KMS-11 (cell line): ENCODE measurements around the gene DOC2A.
"Not testable (repeated sequence)": the region's sequence is repeated elsewhere in the genome, so short reads cannot be mapped to it uniquely, and the experiment has no call there.

Source experiments
- H2AFZ ChIP-seq: fragments of 200-600 bp; sonication (generic); 2 replicates; pipeline ENCODE4 v1.6.1; 2016; ENCODE audit warnings: antibody characterized with exemption, mixed run types, low read depth
- H3K27ac ChIP-seq: fragments of 200-600 bp; sonication (generic); 2 replicates; pipeline ENCODE4 v1.6.1; 2016; ENCODE audit warnings: mild to moderate bottlenecking, mixed run types
- H3K27me3 ChIP-seq: fragments of 200-600 bp; sonication (generic); 2 replicates; pipeline ENCODE4 v1.6.1; 2017; ENCODE audit warnings: mild to moderate bottlenecking, low read depth, mixed run types, moderate library complexity; ENCODE audit not compliant: insufficient read depth
- H3K36me3 ChIP-seq: fragments of 200-600 bp; sonication (generic); 2 replicates; pipeline ENCODE4 v1.6.1; 2017; ENCODE audit warnings: mild to moderate bottlenecking, mixed run types; ENCODE audit not compliant: insufficient read depth
- H3K4me1 ChIP-seq: fragments of 200-600 bp; sonication (generic); 2 replicates; pipeline ENCODE4 v1.6.1; 2016; ENCODE audit warnings: mild to moderate bottlenecking, low read depth, mixed run types; ENCODE audit not compliant: poor library complexity, severe bottlenecking
- H3K4me2 ChIP-seq: fragments of 200-600 bp; sonication (generic); 2 replicates; pipeline ENCODE4 v1.7.0; 2016; ENCODE audit warnings: mild to moderate bottlenecking, mixed run types
- H3K4me3 ChIP-seq: fragments of 200-600 bp; sonication (generic); IDR thresholded peaks from 2 replicates; pipeline ENCODE4 v1.6.1; 2017; ENCODE audit warnings: low read depth, low read length, mixed read lengths; ENCODE audit not compliant: insufficient read depth
- H3K79me2 ChIP-seq: fragments of 200-600 bp; sonication (generic); 2 replicates; pipeline ENCODE4 v1.6.1; 2016; ENCODE audit warnings: low read depth, mixed run types; ENCODE audit not compliant: insufficient read depth
- H3K9ac ChIP-seq: fragments of 200-600 bp; sonication (generic); 2 replicates; pipeline ENCODE4 v1.6.1; 2016; ENCODE audit warnings: mild to moderate bottlenecking, mixed run types
- H4K20me1 ChIP-seq: fragments of 200-600 bp; sonication (generic); 2 replicates; pipeline ENCODE4 v1.6.1; 2016; ENCODE audit warnings: mild to moderate bottlenecking, mixed run types; ENCODE audit not compliant: insufficient read depth
- TF ChIP-seq, protein P1 (sequence below): fragments of 200-600 bp; sonication (generic); conservative IDR thresholded peaks from 2 replicates; pipeline ENCODE4 v1.6.1; 2017; ENCODE audit warnings: low read depth, mild to moderate bottlenecking, antibody characterized with exemption, low read length, moderate library complexity, mixed read lengths

The DOC2A gene

DNA sequence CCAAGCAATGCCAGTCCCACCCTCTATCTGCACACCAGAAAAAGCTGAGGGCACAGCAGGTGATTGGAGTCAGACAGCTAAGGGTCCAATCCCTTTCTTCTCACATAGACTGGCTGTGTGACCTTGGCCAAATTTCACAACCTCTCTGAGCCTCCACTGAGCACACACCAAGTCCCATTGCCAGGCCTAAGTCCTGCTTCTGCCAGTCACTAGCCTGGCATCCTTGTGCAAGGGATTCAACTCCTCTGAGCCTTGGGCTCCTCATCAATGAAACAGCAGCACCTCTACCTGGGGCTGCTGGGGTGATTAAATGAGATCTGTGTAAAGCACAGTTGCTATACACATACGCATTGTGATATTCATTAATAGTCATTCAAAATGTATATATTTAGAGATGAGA is 35.8 kb upstream of the DOC2A start:
- Histone ChIP-seq H3K4me2 (no peak overlapping the region), H3K36me3 (no peaks in the 10 kb centered on the region), H3K79me2 (no peaks in the 10 kb centered on the region), H3K27me3 (no peaks in the 10 kb centered on the region), H3K27ac (no peak overlapping the region), H3K4me1 (no peaks in the 10 kb centered on the region), H4K20me1 (no peaks in the 10 kb centered on the region), H3K9ac (no peak overlapping the region), H2AFZ (no peak overlapping the region), H3K4me3 (no peak overlapping the region)
- TF ChIP-seq, protein P1, sequence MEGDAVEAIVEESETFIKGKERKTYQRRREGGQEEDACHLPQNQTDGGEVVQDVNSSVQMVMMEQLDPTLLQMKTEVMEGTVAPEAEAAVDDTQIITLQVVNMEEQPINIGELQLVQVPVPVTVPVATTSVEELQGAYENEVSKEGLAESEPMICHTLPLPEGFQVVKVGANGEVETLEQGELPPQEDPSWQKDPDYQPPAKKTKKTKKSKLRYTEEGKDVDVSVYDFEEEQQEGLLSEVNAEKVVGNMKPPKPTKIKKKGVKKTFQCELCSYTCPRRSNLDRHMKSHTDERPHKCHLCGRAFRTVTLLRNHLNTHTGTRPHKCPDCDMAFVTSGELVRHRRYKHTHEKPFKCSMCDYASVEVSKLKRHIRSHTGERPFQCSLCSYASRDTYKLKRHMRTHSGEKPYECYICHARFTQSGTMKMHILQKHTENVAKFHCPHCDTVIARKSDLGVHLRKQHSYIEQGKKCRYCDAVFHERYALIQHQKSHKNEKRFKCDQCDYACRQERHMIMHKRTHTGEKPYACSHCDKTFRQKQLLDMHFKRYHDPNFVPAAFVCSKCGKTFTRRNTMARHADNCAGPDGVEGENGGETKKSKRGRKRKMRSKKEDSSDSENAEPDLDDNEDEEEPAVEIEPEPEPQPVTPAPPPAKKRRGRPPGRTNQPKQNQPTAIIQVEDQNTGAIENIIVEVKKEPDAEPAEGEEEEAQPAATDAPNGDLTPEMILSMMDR, result no peak

DNA sequence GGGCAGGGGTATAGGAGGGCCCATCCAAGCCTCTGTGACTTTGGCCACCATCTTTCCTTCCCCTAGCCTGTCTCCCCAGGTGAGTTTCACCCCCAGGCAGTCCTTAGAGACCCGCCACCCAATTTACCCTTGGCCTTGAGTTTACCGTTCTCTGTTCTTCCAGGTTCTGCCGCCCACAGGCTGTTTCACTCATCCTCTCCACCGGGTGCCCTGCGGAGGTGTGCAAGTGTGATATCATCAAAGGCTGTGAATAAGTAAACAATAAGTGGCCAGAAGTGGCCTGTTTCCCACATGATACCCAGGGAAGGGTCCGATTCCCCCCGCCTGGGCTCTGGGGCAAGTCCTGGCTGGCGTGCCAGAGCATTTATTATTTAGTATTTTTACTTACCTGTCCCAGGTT is 35.4 kb upstream of the DOC2A start:
- Histone ChIP-seq H3K36me3 (no peaks in the 10 kb centered on the region), H2AFZ (no peak overlapping the region), H3K4me3 (no peak overlapping the region), H4K20me1 (no peaks in the 10 kb centered on the region), H3K79me2 (no peaks in the 10 kb centered on the region), H3K4me1 (no peaks in the 10 kb centered on the region), H3K9ac (no peak overlapping the region), H3K4me2 (no peak overlapping the region), H3K27ac (no peak overlapping the region), H3K27me3 (no peaks in the 10 kb centered on the region)
- TF ChIP-seq, protein P1, result no peak

DNA sequence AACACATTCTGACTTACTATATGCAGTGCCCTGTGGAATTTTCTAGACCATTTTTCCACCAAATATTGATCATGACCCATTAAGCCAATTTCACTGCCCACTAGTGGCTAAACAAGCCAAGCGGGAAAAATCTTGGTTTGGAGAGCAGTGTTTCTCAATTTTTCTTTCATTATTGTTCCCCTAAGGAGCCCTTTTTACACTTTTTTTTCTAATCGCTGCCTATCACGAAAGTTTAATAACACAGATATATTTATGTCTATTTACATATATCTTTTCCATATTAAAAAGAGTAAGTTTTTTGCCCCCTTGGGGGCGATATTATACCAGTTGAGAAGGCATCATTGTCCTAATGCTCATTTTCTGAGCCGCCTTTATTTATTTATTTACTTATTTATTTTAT is 31.0 kb upstream of the DOC2A start:
- Histone ChIP-seq H4K20me1 (no peaks in the 10 kb centered on the region), H3K79me2 (no peaks in the 10 kb centered on the region), H3K27ac (no peak overlapping the region), H3K9ac (no peak overlapping the region), H3K4me3 (no peak overlapping the region), H3K4me2 (no peak overlapping the region), H3K36me3 (no peaks in the 10 kb centered on the region), H3K27me3 (no peaks in the 10 kb centered on the region), H2AFZ (no peak overlapping the region), H3K4me1 (no peaks in the 10 kb centered on the region)
- TF ChIP-seq, protein P1, result peak; percentile 38; the same call in 1 of the 2 replicates

DNA sequence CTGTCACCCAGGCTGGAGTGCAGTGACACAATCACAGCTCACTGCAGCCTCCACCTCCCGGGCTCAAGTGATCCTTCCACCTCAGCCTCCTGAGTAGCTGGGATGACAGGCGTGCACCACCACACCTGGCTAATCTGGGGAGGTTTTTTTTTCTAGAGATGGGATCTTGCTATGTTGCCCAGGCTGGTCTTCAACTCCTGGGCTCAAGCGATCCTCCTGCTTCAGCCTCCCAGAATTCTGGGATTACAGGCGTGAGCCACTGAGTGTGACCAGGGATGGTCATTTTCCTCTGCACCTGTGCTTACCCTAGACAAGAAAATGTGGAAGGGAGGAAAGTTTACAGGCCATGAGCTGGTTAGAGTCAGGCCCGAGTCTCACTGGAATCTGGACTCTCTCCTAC is 29.9 kb upstream of the DOC2A start:
- not testable (repeated sequence) for H3K4me1 ChIP-seq, H4K20me1 ChIP-seq, H3K36me3 ChIP-seq, H3K79me2 ChIP-seq, H3K9ac ChIP-seq, H3K27me3 ChIP-seq, H3K4me2 ChIP-seq, H2AFZ ChIP-seq, H3K4me3 ChIP-seq, H3K27ac ChIP-seq

DNA sequence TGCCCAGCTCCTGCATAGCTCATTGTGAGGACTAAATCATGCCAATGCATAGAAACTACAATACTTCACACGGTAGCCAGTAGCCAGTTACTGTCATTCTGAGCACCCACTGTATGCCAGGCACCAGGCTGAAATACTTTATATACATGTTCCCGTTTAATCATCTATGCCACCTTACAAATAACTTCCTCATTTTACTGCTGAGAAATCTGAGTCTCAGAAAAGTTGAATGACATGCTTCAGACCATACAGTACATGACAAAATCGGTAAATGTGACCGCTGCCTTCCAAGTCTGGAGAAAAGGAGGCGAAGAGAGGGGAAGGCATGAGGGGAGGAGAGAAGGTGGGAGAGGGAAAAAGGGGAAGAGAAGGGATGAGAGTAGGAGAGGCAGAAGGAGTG is 29.4 kb upstream of the DOC2A start:
- H3K9ac ChIP-seq, result no peak overlapping the region
- H3K79me2 ChIP-seq, result no peaks in the 10 kb centered on the region
- peaks cover 5% of the 10 kb centered on the region; the same call in 1 of the 2 replicates for H3K27me3 ChIP-seq
- H3K4me3 ChIP-seq, result no peak overlapping the region
- H3K4me1 ChIP-seq, result no peaks in the 10 kb centered on the region
- H3K4me2 ChIP-seq, result no peak overlapping the region
- H3K27ac ChIP-seq, result no peak overlapping the region
- H2AFZ ChIP-seq, result no peak overlapping the region
- no peaks in the 10 kb centered on the region for H4K20me1 ChIP-seq
- H3K36me3 ChIP-seq, result no peaks in the 10 kb centered on the region
- TF ChIP-seq, protein P1, result no peak
